GM12878 (cell line): ENCODE measurements around the gene UVRAG. TPM values are rescaled to one million over a fixed set of nuclear protein-coding genes. Genes with fewer than 3 reads are reported as not detected.

Experiments
- IRF4 ChIP-seq: IDR thresholded peaks from 2 replicates; pipeline ENCODE4 v1.6.1; 2011; ENCODE audit warnings: low read depth, low read length
- KAT2A ChIP-seq: conservative IDR thresholded peaks from 2 replicates; pipeline ENCODE4 v1.6.1; 2011; ENCODE audit warnings: low read depth, low read length; ENCODE audit not compliant: control insufficient read depth
- POU2F2 ChIP-seq: IDR thresholded peaks from 3 replicates; pipeline ENCODE4 v1.6.1; 2011; ENCODE audit warnings: low read depth, mild to moderate bottlenecking, low read length, borderline replicate concordance
- REST ChIP-seq: IDR thresholded peaks from 2 replicates; pipeline ENCODE4 v1.6.1; 2012; ENCODE audit warnings: mild to moderate bottlenecking, low read depth, low read length
- SMC3 ChIP-seq: IDR thresholded peaks from 2 replicates; pipeline ENCODE4 v1.6.1; 2011; ENCODE audit warnings: low read length, improper control_type of control experiment, borderline replicate concordance
- TARDBP ChIP-seq: IDR thresholded peaks from 2 replicates; pipeline ENCODE4 v1.6.1; 2016; ENCODE audit warnings: borderline replicate concordance
- polyA plus RNA-seq, 11 experiments: library from polyadenylated mRNA; depleted of rRNA in 4 of 11; unstranded in 6 of 11; stranded (reverse) in 5 of 11; fragments of >200 nt; fragmentation: Nextera tagmentation in 4 of 11; fragmentation: Illumina TruSeq in 1 of 11; extraction: Ambion mirVana in 4 of 11; extraction: Trizol in 1 of 11; gene quantifications; 1 replicate in 1 of 11; 2 replicates in 10 of 11; pipeline versions ENCODE4 v1.2.1 to v1.2.3, GENCODE V29; 2011 to 2016; ENCODE audit warnings: inconsistent platforms in 2 of 11, missing spikeins in 2 of 11, low read depth in 1 of 11
- total RNA-seq, 4 experiments: library from RNA; depleted of rRNA in 3 of 4; stranded (reverse); fragments of >200 nt in 3 of 4; fragmentation: Illumina TruSeq in 1 of 4; extraction: Trizol in 1 of 4; gene quantifications; 2 replicates each; pipeline versions ENCODE4 v1.2.1 to v1.2.3, GENCODE V29; 2013 to 2021
- TF ChIP-seq, protein P1 (sequence below): fragments of 450-650 bp; IDR thresholded peaks from 2 replicates; pipeline ENCODE4 v1.6.1; 2017; ENCODE audit warnings: antibody characterized with exemption, mild to moderate bottlenecking, moderate library complexity
- TF ChIP-seq, protein P2 (sequence below), 3 experiments: IDR thresholded peaks in 2 of 3; conservative IDR thresholded peaks in 1 of 3; 2 replicates each; pipeline ENCODE4 v1.5.1; 2011; ENCODE audit warnings: low read depth in 3 of 3, low read length in 3 of 3, mild to moderate bottlenecking in 3 of 3, control low read depth in 2 of 3, moderate library complexity in 2 of 3, inconsistent platforms in 1 of 3, mixed read lengths in 1 of 3; ENCODE audit not compliant: control insufficient read depth in 2 of 3, insufficient read depth in 1 of 3; ENCODE audit errors: extremely low read depth in 1 of 3
- TF ChIP-seq, protein P3 (sequence below): fragments of 450-650 bp; formaldehyde crosslinking; IDR thresholded peaks from 2 replicates; pipeline ENCODE4 v1.4.0; 2020; ENCODE audit warnings: mild to moderate bottlenecking, moderate library complexity

UVRAG gene
- total and polyA plus RNA-seq, 10 of the 15 experiments (the other 5 are each of a cell fraction or from before 2014, with no cell fraction given), result 7.0 to 43.4 (median 37.0) TPM

- TF ChIP-seq, protein P1, sequence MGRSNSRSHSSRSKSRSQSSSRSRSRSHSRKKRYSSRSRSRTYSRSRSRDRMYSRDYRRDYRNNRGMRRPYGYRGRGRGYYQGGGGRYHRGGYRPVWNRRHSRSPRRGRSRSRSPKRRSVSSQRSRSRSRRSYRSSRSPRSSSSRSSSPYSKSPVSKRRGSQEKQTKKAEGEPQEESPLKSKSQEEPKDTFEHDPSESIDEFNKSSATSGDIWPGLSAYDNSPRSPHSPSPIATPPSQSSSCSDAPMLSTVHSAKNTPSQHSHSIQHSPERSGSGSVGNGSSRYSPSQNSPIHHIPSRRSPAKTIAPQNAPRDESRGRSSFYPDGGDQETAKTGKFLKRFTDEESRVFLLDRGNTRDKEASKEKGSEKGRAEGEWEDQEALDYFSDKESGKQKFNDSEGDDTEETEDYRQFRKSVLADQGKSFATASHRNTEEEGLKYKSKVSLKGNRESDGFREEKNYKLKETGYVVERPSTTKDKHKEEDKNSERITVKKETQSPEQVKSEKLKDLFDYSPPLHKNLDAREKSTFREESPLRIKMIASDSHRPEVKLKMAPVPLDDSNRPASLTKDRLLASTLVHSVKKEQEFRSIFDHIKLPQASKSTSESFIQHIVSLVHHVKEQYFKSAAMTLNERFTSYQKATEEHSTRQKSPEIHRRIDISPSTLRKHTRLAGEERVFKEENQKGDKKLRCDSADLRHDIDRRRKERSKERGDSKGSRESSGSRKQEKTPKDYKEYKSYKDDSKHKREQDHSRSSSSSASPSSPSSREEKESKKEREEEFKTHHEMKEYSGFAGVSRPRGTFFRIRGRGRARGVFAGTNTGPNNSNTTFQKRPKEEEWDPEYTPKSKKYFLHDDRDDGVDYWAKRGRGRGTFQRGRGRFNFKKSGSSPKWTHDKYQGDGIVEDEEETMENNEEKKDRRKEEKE, result no peak
- TF ChIP-seq POU2F2 (no peak), IRF4 (no peak), TARDBP (no peak), KAT2A (no peak), REST (no peak), SMC3 (no peak)
- TF ChIP-seq, protein P2, sequence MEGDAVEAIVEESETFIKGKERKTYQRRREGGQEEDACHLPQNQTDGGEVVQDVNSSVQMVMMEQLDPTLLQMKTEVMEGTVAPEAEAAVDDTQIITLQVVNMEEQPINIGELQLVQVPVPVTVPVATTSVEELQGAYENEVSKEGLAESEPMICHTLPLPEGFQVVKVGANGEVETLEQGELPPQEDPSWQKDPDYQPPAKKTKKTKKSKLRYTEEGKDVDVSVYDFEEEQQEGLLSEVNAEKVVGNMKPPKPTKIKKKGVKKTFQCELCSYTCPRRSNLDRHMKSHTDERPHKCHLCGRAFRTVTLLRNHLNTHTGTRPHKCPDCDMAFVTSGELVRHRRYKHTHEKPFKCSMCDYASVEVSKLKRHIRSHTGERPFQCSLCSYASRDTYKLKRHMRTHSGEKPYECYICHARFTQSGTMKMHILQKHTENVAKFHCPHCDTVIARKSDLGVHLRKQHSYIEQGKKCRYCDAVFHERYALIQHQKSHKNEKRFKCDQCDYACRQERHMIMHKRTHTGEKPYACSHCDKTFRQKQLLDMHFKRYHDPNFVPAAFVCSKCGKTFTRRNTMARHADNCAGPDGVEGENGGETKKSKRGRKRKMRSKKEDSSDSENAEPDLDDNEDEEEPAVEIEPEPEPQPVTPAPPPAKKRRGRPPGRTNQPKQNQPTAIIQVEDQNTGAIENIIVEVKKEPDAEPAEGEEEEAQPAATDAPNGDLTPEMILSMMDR (IDR thresholded peaks at IDR 0.05 in 2 of 3, conservative IDR thresholded peaks at IDR 0.05 in 1 of 3; ENCODE audit: control insufficient read depth in 2 of 3, extremely low read depth in 1 of 3, insufficient read depth in 1 of 3, low read depth in 3 of 3, low read length in 3 of 3), result no peak
- TF ChIP-seq, protein P3, sequence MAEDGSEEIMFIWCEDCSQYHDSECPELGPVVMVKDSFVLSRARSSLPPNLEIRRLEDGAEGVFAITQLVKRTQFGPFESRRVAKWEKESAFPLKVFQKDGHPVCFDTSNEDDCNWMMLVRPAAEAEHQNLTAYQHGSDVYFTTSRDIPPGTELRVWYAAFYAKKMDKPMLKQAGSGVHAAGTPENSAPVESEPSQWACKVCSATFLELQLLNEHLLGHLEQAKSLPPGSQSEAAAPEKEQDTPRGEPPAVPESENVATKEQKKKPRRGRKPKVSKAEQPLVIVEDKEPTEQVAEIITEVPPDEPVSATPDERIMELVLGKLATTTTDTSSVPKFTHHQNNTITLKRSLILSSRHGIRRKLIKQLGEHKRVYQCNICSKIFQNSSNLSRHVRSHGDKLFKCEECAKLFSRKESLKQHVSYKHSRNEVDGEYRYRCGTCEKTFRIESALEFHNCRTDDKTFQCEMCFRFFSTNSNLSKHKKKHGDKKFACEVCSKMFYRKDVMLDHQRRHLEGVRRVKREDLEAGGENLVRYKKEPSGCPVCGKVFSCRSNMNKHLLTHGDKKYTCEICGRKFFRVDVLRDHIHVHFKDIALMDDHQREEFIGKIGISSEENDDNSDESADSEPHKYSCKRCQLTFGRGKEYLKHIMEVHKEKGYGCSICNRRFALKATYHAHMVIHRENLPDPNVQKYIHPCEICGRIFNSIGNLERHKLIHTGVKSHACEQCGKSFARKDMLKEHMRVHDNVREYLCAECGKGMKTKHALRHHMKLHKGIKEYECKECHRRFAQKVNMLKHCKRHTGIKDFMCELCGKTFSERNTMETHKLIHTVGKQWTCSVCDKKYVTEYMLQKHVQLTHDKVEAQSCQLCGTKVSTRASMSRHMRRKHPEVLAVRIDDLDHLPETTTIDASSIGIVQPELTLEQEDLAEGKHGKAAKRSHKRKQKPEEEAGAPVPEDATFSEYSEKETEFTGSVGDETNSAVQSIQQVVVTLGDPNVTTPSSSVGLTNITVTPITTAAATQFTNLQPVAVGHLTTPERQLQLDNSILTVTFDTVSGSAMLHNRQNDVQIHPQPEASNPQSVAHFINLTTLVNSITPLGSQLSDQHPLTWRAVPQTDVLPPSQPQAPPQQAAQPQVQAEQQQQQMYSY (CRISPR knock-in tag), result no peak
Observed at GRCh38 chr11:76023236-76024068, 208.4 kb downstream of the UVRAG start (continued).
